MCF 10A (cell line): ENCODE data around the gene PIEZO2. TPM values are rescaled to one million over a fixed set of nuclear protein-coding genes. Genes with fewer than 3 reads are reported as not detected.

ENCODE experiments used
- BruUV-seq: library from RNA; stranded (reverse); fragments of 400-500 nt; replicated peaks from 2 replicates; lab custom pipeline; 2021; lab: Mats Ljungman, UMichigan
- CTCF ChIA-PET: fragments of 300-600 bp; sonication (Branson Sonifier 250); formaldehyde crosslinking; extraction: SDS; loops from one replicate; lab custom pipeline; 2021; ENCODE audit warnings: antibody characterized with exemption, inconsistent platforms; lab: Yijun Ruan, JAX
- POLR2A ChIA-PET: fragments of 300-600, 350-650 bp; sonication (Branson Sonifier 250); formaldehyde crosslinking; extraction: SDS; loops from one replicate; lab custom pipeline; 2020; ENCODE audit warnings: antibody characterized with exemption, inconsistent platforms; lab: Yijun Ruan, JAX
- DNase-seq: peaks from one replicate; pipeline ENCODE4 v3.0.0-alpha.2; 2018; ENCODE audit not compliant: unreplicated experiment
- H3K27ac Mint-ChIP-seq: one replicate; pipeline ENCODE4 v1.8.0; 2022; ENCODE audit warnings: mild to moderate bottlenecking, low read depth, mixed read lengths; ENCODE audit not compliant: unreplicated experiment
- H3K27me3 Mint-ChIP-seq: one replicate; pipeline ENCODE4 v1.8.0; 2022; ENCODE audit warnings: mixed read lengths; ENCODE audit not compliant: insufficient read depth, unreplicated experiment
- H3K36me3 Mint-ChIP-seq: one replicate; pipeline ENCODE4 v1.8.0; 2022; ENCODE audit warnings: mild to moderate bottlenecking, moderate library complexity, mixed read lengths; ENCODE audit not compliant: insufficient read depth, unreplicated experiment
- H3K4me1 Mint-ChIP-seq: one replicate; pipeline ENCODE4 v1.8.0; 2022; ENCODE audit warnings: mixed read lengths; ENCODE audit not compliant: insufficient read depth, unreplicated experiment
- H3K4me3 Mint-ChIP-seq: one replicate; pipeline ENCODE4 v1.8.0; 2022; ENCODE audit warnings: mild to moderate bottlenecking, moderate library complexity, mixed read lengths; ENCODE audit not compliant: unreplicated experiment
- H3K9me3 Mint-ChIP-seq: one replicate; pipeline ENCODE4 v1.8.0; 2022; ENCODE audit warnings: mixed read lengths; ENCODE audit not compliant: unreplicated experiment
- CTCF ChIP-seq: fragments of 200-600 bp; IDR thresholded peaks from one replicate; pipeline ENCODE4 v1.8.0; 2022; ENCODE audit warnings: antibody characterized with exemption, mild to moderate bottlenecking; ENCODE audit not compliant: unreplicated experiment
- intact Hi-C: fragments of 100-400 bp; cut with micrococcal nuclease; formaldehyde crosslinking; loops from 2 replicates; pipeline ENCODE4 v1.14.1; 2022
- total RNA-seq: library from RNA; stranded (reverse); gene quantifications from 2 replicates; pipeline ENCODE4 v1.2.3, GENCODE V29; 2022

PIEZO2 gene
- total RNA-seq, 1 experiment from 2014 or later = 0.49 TPM

- no peaks in the 10 kb centered on the region for H3K27me3 Mint-ChIP-seq
- H3K9me3 Mint-ChIP-seq = no peaks in the 10 kb centered on the region
- intact Hi-C loops = no loop called here
- POLR2A ChIA-PET = no interaction called here
- CTCF ChIA-PET = interaction anchor here (0.5 to 1.8 kb wide), 5 partner anchors 13 to 529 kb away, joined by 3 to 7 read pairs (median 6); no protein-coding TSS in a partner anchor
- no peak for TF ChIP-seq CTCF
- no peaks in the 10 kb centered on the region for H3K4me1 Mint-ChIP-seq
- H3K36me3 Mint-ChIP-seq = no peaks in the 10 kb centered on the region
- no TSS peak for BruUV-seq
- no peak overlapping the region for H3K27ac Mint-ChIP-seq
- H3K4me3 Mint-ChIP-seq = no peak overlapping the region
- DNase-seq = no peak
These were observed 121.5 kb downstream of the PIEZO2 start for GRCh38 chr18:11027862-11028261.

- H3K36me3 Mint-ChIP-seq = no peaks in the 10 kb centered on the region
- POLR2A ChIA-PET = no interaction called here
- no peak overlapping the region for H3K4me3 Mint-ChIP-seq
- no peaks in the 10 kb centered on the region for H3K4me1 Mint-ChIP-seq
- no peaks in the 10 kb centered on the region for H3K9me3 Mint-ChIP-seq
- no peak for TF ChIP-seq CTCF
- intact Hi-C loops = no loop called here
- BruUV-seq = no TSS peak
- no peaks in the 10 kb centered on the region for H3K27me3 Mint-ChIP-seq
- no peak overlapping the region for H3K27ac Mint-ChIP-seq
- no peak for DNase-seq
- CTCF ChIA-PET = interaction anchor here (0.6 kb wide), 1 partner anchor 437 kb away, joined by 3 read pairs; no protein-coding TSS in a partner anchor
These were observed 123.7 kb downstream of the PIEZO2 start for GRCh38 chr18:11025671-11026070.

- ChIA-PET CTCF (interaction anchor here (0.6 kb wide), 1 partner anchor 132 kb away, joined by 6 read pairs; no protein-coding TSS in a partner anchor), POLR2A (no interaction called here)
- no TSS peak for BruUV-seq
- TF ChIP-seq CTCF = no peak
- Mint-ChIP-seq H3K4me3 (no peak overlapping the region), H3K36me3 (no peaks in the 10 kb centered on the region), H3K27me3 (no peaks in the 10 kb centered on the region), H3K9me3 (no peaks in the 10 kb centered on the region), H3K27ac (no peak overlapping the region), H3K4me1 (no peaks in the 10 kb centered on the region)
- no peak for DNase-seq
- intact Hi-C loops = no loop called here
These were observed 124.3 kb downstream of the PIEZO2 start for GRCh38 chr18:11024928-11025669.

- ChIA-PET POLR2A (no interaction called here), CTCF (interaction anchor here (1.1 kb wide), 1 partner anchor 170 kb away, joined by 5 read pairs; no protein-coding TSS in a partner anchor)
- TF ChIP-seq CTCF = no peak
- H3K4me3 Mint-ChIP-seq = no peak overlapping the region
- BruUV-seq = no TSS peak
- H3K36me3 Mint-ChIP-seq = no peaks in the 10 kb centered on the region
- H3K9me3 Mint-ChIP-seq = no peaks in the 10 kb centered on the region
- H3K27ac Mint-ChIP-seq = no peak overlapping the region
- DNase-seq = no peak
- H3K4me1 Mint-ChIP-seq = no peaks in the 10 kb centered on the region
- intact Hi-C loops = no loop called here
- no peaks in the 10 kb centered on the region for H3K27me3 Mint-ChIP-seq
These were observed 127.9 kb downstream of the PIEZO2 start for GRCh38 chr18:11021477-11021876.
